Vagina (tissue), 2 donors: ENCODE data around the gene RBM7. TPM values are rescaled to one million over a fixed set of nuclear protein-coding genes. Genes with fewer than 3 reads are reported as not detected.

ENCODE experiments used
- DNase-seq, 2 donors: peaks; one replicate each; pipeline ENCODE4 v3.0.0-alpha.2; 2017; ENCODE audit errors: extremely low spot score in 2 of 2
- H3K27ac ChIP-seq: fragments of 200-600 bp; sonication (generic); one replicate; pipeline ENCODE4 v1.5.1; 2019
- H3K27me3 ChIP-seq: fragments of 200-600 bp; sonication (generic); one replicate; pipeline ENCODE4 v1.5.1; 2019
- H3K36me3 ChIP-seq, 2 donors: fragments of 200-600 bp; sonication (generic); one replicate each; pipeline ENCODE4 v1.5.1; 2017 to 2019
- H3K4me1 ChIP-seq: fragments of 200-600 bp; sonication (generic); one replicate; pipeline ENCODE4 v1.5.1; 2019
- H3K4me3 ChIP-seq, 2 donors: fragments of 200-600 bp; sonication (generic); 1 replicate in 1 of 2; 2 replicates in 1 of 2; pipeline ENCODE4 v1.5.1; 2016 to 2019
- H3K9me3 ChIP-seq: fragments of 200-600 bp; sonication (generic); one replicate; pipeline ENCODE4 v1.5.1; 2019
- POLR2A ChIP-seq, 2 donors: fragments of 450-650 bp; IDR thresholded peaks; one replicate each; pipeline ENCODE4 v1.6.1; 2017; ENCODE audit warnings: antibody characterized with exemption in 2 of 2, mild to moderate bottlenecking in 2 of 2, moderate library complexity in 2 of 2
- POLR2AphosphoS5 ChIP-seq, 2 donors: sonication (generic); formaldehyde crosslinking; IDR thresholded peaks; one replicate each; pipeline ENCODE4 v1.9.0; 2017; ENCODE audit warnings: antibody characterized with exemption in 2 of 2, mild to moderate bottlenecking in 2 of 2, low read depth in 1 of 2; ENCODE audit not compliant: insufficient read depth in 1 of 2
- intact Hi-C: fragments of 100-400 bp; cut with DNase I; formaldehyde crosslinking; loops from one replicate; pipeline ENCODE4 v1.15.1; 2023
- total RNA-seq: library from RNA; depleted of rRNA; stranded (reverse); fragments of >200 nt; gene quantifications from one replicate; pipeline ENCODE4 v1.2.3, GENCODE V29; 2016
- TF ChIP-seq, protein P1 (sequence below), 3 experiments: fragments of 450-650 bp in 2 of 3; fragments of 200-600 bp in 1 of 3; sonication (generic) in 1 of 3; IDR thresholded peaks; one replicate each; pipeline ENCODE4 v1.5.1; 2017 to 2019; ENCODE audit warnings: antibody characterized with exemption in 3 of 3, mild to moderate bottlenecking in 2 of 3, moderate library complexity in 2 of 3

RBM7 gene
- total RNA-seq, 1 donor from 2014 or later = 24.8 TPM

- intact Hi-C loops = no loop called here
- H3K27me3 ChIP-seq = no peaks in the 10 kb centered on the region
- no peak overlapping the region for H3K4me3 ChIP-seq
- no peak overlapping the region for H3K27ac ChIP-seq
- no peak for DNase-seq
- TF ChIP-seq POLR2AphosphoS5 (IDR thresholded peaks at IDR 0.05; ENCODE audit: insufficient read depth in 1 of 2, low read depth in 1 of 2) (no peak), POLR2A (IDR thresholded peaks at IDR 0.05) (no peak)
- TF ChIP-seq, protein P1, sequence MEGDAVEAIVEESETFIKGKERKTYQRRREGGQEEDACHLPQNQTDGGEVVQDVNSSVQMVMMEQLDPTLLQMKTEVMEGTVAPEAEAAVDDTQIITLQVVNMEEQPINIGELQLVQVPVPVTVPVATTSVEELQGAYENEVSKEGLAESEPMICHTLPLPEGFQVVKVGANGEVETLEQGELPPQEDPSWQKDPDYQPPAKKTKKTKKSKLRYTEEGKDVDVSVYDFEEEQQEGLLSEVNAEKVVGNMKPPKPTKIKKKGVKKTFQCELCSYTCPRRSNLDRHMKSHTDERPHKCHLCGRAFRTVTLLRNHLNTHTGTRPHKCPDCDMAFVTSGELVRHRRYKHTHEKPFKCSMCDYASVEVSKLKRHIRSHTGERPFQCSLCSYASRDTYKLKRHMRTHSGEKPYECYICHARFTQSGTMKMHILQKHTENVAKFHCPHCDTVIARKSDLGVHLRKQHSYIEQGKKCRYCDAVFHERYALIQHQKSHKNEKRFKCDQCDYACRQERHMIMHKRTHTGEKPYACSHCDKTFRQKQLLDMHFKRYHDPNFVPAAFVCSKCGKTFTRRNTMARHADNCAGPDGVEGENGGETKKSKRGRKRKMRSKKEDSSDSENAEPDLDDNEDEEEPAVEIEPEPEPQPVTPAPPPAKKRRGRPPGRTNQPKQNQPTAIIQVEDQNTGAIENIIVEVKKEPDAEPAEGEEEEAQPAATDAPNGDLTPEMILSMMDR (IDR thresholded peaks at IDR 0.05) = no peak
- H3K36me3 ChIP-seq = no peaks in the 10 kb centered on the region
- no peaks in the 10 kb centered on the region for H3K9me3 ChIP-seq
- peaks cover 17% of the 10 kb centered on the region for H3K4me1 ChIP-seq
Measured at GRCh38 chr11:114395736-114396135, 4.7 kb upstream of the RBM7 start.

GRCh38 chr11:114396916-114397315, 3.5 kb upstream of the RBM7 start:
- H3K27me3 ChIP-seq = no peaks in the 10 kb centered on the region
- no peak overlapping the region for H3K4me3 ChIP-seq
- no peak overlapping the region for H3K27ac ChIP-seq
- H3K9me3 ChIP-seq = no peaks in the 10 kb centered on the region
- intact Hi-C loops = no loop called here
- TF ChIP-seq POLR2AphosphoS5 (IDR thresholded peaks at IDR 0.05; ENCODE audit: insufficient read depth in 1 of 2, low read depth in 1 of 2) = no peak
- no peak for DNase-seq
- no peaks in the 10 kb centered on the region for H3K36me3 ChIP-seq
- peaks cover 25% of the 10 kb centered on the region for H3K4me1 ChIP-seq

GRCh38 chr11:114397349-114397982, 3.0 kb upstream of the RBM7 start:
- Histone ChIP-seq H3K36me3 (no peaks in the 10 kb centered on the region), H3K27me3 (no peaks in the 10 kb centered on the region), H3K4me3 (no peak overlapping the region), H3K27ac (no peak overlapping the region), H3K4me1 (peaks cover 31% of the 10 kb centered on the region), H3K9me3 (no peaks in the 10 kb centered on the region)
- no peak for DNase-seq
- intact Hi-C loops = no loop called here
- TF ChIP-seq POLR2AphosphoS5 (IDR thresholded peaks at IDR 0.05; ENCODE audit: insufficient read depth in 1 of 2, low read depth in 1 of 2) (no peak), POLR2A (IDR thresholded peaks at IDR 0.05) (no peak)
- TF ChIP-seq, protein P1 (IDR thresholded peaks at IDR 0.05) = no peak

DNA sequence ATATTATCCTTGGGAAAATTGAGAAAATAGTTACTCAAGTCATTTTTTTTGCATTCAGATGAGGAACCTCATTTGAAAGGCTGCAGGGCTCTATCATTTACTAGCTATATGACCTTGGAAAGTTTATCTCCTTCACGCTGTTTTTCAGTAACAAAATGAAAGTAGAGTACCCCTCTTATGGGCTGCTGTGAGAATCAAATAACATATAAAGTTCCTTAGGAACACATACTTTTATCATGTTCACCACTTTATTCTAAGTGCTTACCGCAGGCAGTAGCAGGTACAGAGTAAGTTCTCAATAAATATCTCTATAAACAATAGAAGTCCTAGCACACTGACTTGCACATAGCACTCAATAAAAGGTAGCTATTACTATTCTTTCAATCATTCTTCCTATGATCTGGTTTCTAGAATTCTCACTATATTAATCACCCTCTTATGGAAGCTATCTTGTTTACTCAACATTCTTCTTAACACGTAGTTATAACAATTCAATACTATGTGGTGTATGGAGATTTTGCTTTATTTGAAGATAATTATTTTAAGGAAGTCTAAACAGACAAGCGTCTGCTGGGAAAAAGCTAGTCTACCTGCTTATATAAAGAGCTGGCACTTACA, 2.1 kb upstream of the RBM7 start:
- H3K4me1 ChIP-seq = peaks cover 39% of the 10 kb centered on the region
- DNase-seq = no peak
- H3K9me3 ChIP-seq = no peaks in the 10 kb centered on the region
- H3K36me3 ChIP-seq = no peaks in the 10 kb centered on the region
- no peaks in the 10 kb centered on the region for H3K27me3 ChIP-seq
- no peak overlapping the region for H3K27ac ChIP-seq
- H3K4me3 ChIP-seq = no peak overlapping the region
- intact Hi-C loops = no loop called here
- no peak for TF ChIP-seq POLR2AphosphoS5 (IDR thresholded peaks at IDR 0.05; ENCODE audit: insufficient read depth in 1 of 2, low read depth in 1 of 2)

DNA sequence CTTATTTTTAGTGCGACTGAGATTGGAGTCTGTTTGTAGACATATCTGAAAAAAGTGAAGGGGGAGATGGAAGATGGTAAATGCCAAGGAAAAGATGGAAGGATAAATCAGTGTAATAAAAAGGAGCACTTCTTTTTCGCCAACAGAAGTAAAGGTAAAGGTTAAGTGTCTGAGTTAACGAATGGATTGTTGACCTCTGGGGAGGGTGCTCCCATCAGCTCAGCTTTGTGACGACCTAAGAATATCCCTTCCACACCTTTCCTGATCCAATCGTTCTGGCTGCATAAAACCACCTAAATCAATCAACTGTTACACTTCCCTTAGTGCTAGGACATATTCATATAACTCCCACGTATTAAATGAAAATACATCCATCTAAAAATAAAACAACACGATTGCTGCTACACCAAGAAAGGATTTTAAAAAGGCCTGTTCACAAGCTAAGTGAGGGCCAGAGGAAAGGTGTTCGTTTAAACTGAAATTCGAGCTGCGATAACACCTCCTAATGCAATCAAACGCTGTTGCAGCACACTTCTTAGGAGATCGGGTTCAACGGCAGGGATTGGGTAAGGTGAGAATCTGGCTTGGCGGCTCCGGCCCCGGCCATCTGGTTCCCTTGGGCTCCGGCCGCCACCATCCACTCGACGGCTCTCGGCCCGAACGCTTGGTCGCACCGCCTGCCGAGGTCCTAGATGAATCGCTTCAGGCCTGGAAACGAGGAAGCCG, 813 bp upstream of the RBM7 start:
- H3K36me3 ChIP-seq = no peaks in the 10 kb centered on the region
- intact Hi-C loops = no loop called here
- DNase-seq = no peak
- H3K27ac ChIP-seq = peak overlapping the region; percentile 98
- peak overlapping the region; percentile 64 to 75 for H3K4me3 ChIP-seq
- H3K4me1 ChIP-seq = peaks cover 50% of the 10 kb centered on the region
- no peaks in the 10 kb centered on the region for H3K9me3 ChIP-seq
- H3K27me3 ChIP-seq = no peaks in the 10 kb centered on the region
- TF ChIP-seq, protein P1 (IDR thresholded peaks at IDR 0.05) = no peak
- TF ChIP-seq POLR2AphosphoS5 (IDR thresholded peaks at IDR 0.05; ENCODE audit: insufficient read depth in 1 of 2, low read depth in 1 of 2) (no peak), POLR2A (IDR thresholded peaks at IDR 0.05) (no peak)

DNA sequence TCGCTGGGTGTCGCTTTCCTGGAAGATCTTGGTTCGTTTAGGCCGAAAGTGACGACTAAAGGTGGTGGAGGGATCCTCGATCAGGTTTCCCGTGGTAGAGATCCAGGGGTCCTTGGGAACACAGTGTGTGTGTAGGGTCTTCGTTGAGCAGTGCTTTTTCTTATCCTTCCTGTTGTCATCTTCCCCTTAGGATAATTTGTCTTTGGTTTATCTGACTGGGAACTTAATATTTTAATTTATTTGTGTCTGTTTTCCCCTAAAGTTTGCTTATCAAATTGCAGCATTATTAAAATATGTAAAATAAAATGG, 403 bp downstream of the RBM7 start:
- Histone ChIP-seq H3K36me3 (peaks cover 0 to 10% of the 10 kb centered on the region in 2 donors), H3K27ac (peak overlapping the region; percentile 98), H3K9me3 (no peaks in the 10 kb centered on the region), H3K4me1 (peaks cover 59% of the 10 kb centered on the region), H3K4me3 (peak overlapping the region; percentile 64 to 75), H3K27me3 (no peaks in the 10 kb centered on the region)
- no peak for DNase-seq
- no peak for TF ChIP-seq POLR2AphosphoS5 (IDR thresholded peaks at IDR 0.05; ENCODE audit: insufficient read depth in 1 of 2, low read depth in 1 of 2)
- TF ChIP-seq, protein P1 (IDR thresholded peaks at IDR 0.05) = no peak
- no peak for TF ChIP-seq POLR2A (IDR thresholded peaks at IDR 0.05)
- intact Hi-C loops = no loop called here
